ENCODE results near the gene SNAPC5. TPM values are rescaled to one million over a fixed set of nuclear protein-coding genes. Genes with fewer than 3 reads are reported as not detected.

SNAPC5 gene
- polyA plus RNA-seq, 1 donor (not counting 4 experiments of a cell fraction or from before 2014, with no cell fraction given): 16.1 TPM

- no peaks in the 10 kb centered on the region for H3K9me1 ChIP-seq (ENCODE audit: control insufficient read depth, extremely low read depth, insufficient read depth, low read length)
- H3K9ac ChIP-seq (ENCODE audit: control insufficient read depth, extremely low read depth, insufficient read depth, low read length): no peak overlapping the region
- peaks cover 3% of the 10 kb centered on the region for H3K79me2 ChIP-seq (ENCODE audit: control insufficient read depth, insufficient read depth, low read length)
- no peak overlapping the region for H3K4me2 ChIP-seq (ENCODE audit: control insufficient read depth, extremely low read depth, insufficient read depth, low read depth, low read length)
- TF ChIP-seq EZH2 (IDR thresholded peaks at IDR 0.05; ENCODE audit: low read length) (no peak), CTCF (optimal IDR thresholded peaks at IDR 0.05 in 1 of 3, IDR thresholded peaks at IDR 0.05 in 1 of 3, conservative IDR thresholded peaks at IDR 0.05 in 1 of 3; ENCODE audit: extremely low read depth in 1 of 3, insufficient read depth in 2 of 3, low read length in 3 of 3) (no peak)
- H3K27me3 ChIP-seq (ENCODE audit: control insufficient read depth, extremely low read depth, insufficient read depth, low read length): no peaks in the 10 kb centered on the region
- H4K20me1 ChIP-seq (ENCODE audit: control insufficient read depth, extremely low read depth, insufficient read depth, low read length): no peaks in the 10 kb centered on the region
- peaks cover 0 to 13% of the 10 kb centered on the region in 2 experiments for H3K36me3 ChIP-seq (ENCODE audit: control insufficient read depth in 2 of 2, extremely low read depth in 1 of 2, insufficient read depth in 2 of 2, low read length in 2 of 2)
- peaks cover 9% of the 10 kb centered on the region for H3K4me1 ChIP-seq (ENCODE audit: control insufficient read depth, extremely low read depth, insufficient read depth, low read length)
- DNase-seq (ENCODE audit: low read depth, low spot score) (no peak), FAIRE-seq (no peak)
- no peak overlapping the region for H3K27ac ChIP-seq (ENCODE audit: control insufficient read depth, insufficient read depth, low read length)
- H2AFZ ChIP-seq (ENCODE audit: control insufficient read depth, low read length): no peak overlapping the region
- H3K9me3 ChIP-seq (ENCODE audit: control insufficient read depth, low read depth, low read length): no peaks in the 10 kb centered on the region
- dilution Hi-C loops (cut with MboI; ENCODE audit: extremely low pct_ligation_motif_present, low sequenced_read_pairs): no loop called here
- H3K4me3 ChIP-seq (ENCODE audit: control insufficient read depth in 2 of 3, extremely low read depth in 1 of 3, insufficient read depth in 2 of 3, low read depth in 1 of 3, low read length in 3 of 3): no peak overlapping the region
Observed at GRCh38 chr15:66454143-66454542, 43.4 kb downstream of the SNAPC5 start.

- peaks cover 3% of the 10 kb centered on the region for H3K79me2 ChIP-seq (ENCODE audit: control insufficient read depth, insufficient read depth, low read length)
- H3K27ac ChIP-seq (ENCODE audit: control insufficient read depth, insufficient read depth, low read length): no peak overlapping the region
- FAIRE-seq (no peak), DNase-seq (ENCODE audit: low read depth, low spot score) (no peak)
- no peaks in the 10 kb centered on the region for H4K20me1 ChIP-seq (ENCODE audit: control insufficient read depth, extremely low read depth, insufficient read depth, low read length)
- no peak overlapping the region for H3K4me2 ChIP-seq (ENCODE audit: control insufficient read depth, extremely low read depth, insufficient read depth, low read depth, low read length)
- peaks cover 2% of the 10 kb centered on the region for H3K4me1 ChIP-seq (ENCODE audit: control insufficient read depth, extremely low read depth, insufficient read depth, low read length)
- H3K9me3 ChIP-seq (ENCODE audit: control insufficient read depth, low read depth, low read length): no peaks in the 10 kb centered on the region
- dilution Hi-C loops (cut with MboI; ENCODE audit: extremely low pct_ligation_motif_present, low sequenced_read_pairs): no loop called here
- H3K36me3 ChIP-seq (ENCODE audit: control insufficient read depth in 2 of 2, extremely low read depth in 1 of 2, insufficient read depth in 2 of 2, low read length in 2 of 2): peaks cover 2 to 17% of the 10 kb centered on the region in 2 experiments
- H3K9ac ChIP-seq (ENCODE audit: control insufficient read depth, extremely low read depth, insufficient read depth, low read length): no peak overlapping the region
- TF ChIP-seq EZH2 (IDR thresholded peaks at IDR 0.05; ENCODE audit: low read length) (no peak), CTCF (optimal IDR thresholded peaks at IDR 0.05 in 1 of 3, IDR thresholded peaks at IDR 0.05 in 1 of 3, conservative IDR thresholded peaks at IDR 0.05 in 1 of 3; ENCODE audit: extremely low read depth in 1 of 3, insufficient read depth in 2 of 3, low read length in 3 of 3) (no peak)
- H3K4me3 ChIP-seq (ENCODE audit: control insufficient read depth in 2 of 3, extremely low read depth in 1 of 3, insufficient read depth in 2 of 3, low read depth in 1 of 3, low read length in 3 of 3): no peak overlapping the region
- H3K27me3 ChIP-seq (ENCODE audit: control insufficient read depth, extremely low read depth, insufficient read depth, low read length): no peaks in the 10 kb centered on the region
- no peak overlapping the region for H2AFZ ChIP-seq (ENCODE audit: control insufficient read depth, low read length)
- H3K9me1 ChIP-seq (ENCODE audit: control insufficient read depth, extremely low read depth, insufficient read depth, low read length): no peaks in the 10 kb centered on the region
Observed at GRCh38 chr15:66452971-66453580, 44.5 kb downstream of the SNAPC5 start.
